Activated naive CD4-positive, alpha-beta T cell treated with anti-CD3 and anti-CD28 coated beads, Interleukin-2, amount 10 ng/mL, durations not matched to agents 7 days and 5 days (primary cell): ENCODE results near the gene TNS1.
"Not testable (repeated sequence)": the region's sequence is repeated elsewhere in the genome, so short reads cannot be mapped to it uniquely, and the experiment has no call there.

Source experiments
- CTCF ChIA-PET: fragments of 350-600 bp; sonication (Branson Sonifier 250); formaldehyde crosslinking; loops from one replicate; lab custom pipeline; 2021; ENCODE audit warnings: antibody characterized with exemption; lab: Charles Lee
- DNase-seq: peaks from one replicate; pipeline ENCODE4 v3.0.0-alpha.2; 2020
- H3K27ac Mint-ChIP-seq: one replicate; pipeline ENCODE4 v1.8.0; 2021; ENCODE audit warnings: mild to moderate bottlenecking, moderate library complexity, mixed read lengths
- H3K27me3 Mint-ChIP-seq: one replicate; pipeline ENCODE4 v1.8.0; 2021; ENCODE audit warnings: mild to moderate bottlenecking, mixed read lengths
- H3K36me3 Mint-ChIP-seq: one replicate; pipeline ENCODE4 v1.8.0; 2021; ENCODE audit warnings: mixed read lengths
- H3K4me1 Mint-ChIP-seq: one replicate; pipeline ENCODE4 v1.8.0; 2021; ENCODE audit warnings: mixed read lengths
- H3K4me3 Mint-ChIP-seq: one replicate; pipeline ENCODE4 v1.8.0; 2021; ENCODE audit warnings: mild to moderate bottlenecking, moderate library complexity, mixed read lengths
- H3K9me3 Mint-ChIP-seq: one replicate; pipeline ENCODE4 v1.8.0; 2021; ENCODE audit warnings: mixed read lengths

The TNS1 gene

DNA sequence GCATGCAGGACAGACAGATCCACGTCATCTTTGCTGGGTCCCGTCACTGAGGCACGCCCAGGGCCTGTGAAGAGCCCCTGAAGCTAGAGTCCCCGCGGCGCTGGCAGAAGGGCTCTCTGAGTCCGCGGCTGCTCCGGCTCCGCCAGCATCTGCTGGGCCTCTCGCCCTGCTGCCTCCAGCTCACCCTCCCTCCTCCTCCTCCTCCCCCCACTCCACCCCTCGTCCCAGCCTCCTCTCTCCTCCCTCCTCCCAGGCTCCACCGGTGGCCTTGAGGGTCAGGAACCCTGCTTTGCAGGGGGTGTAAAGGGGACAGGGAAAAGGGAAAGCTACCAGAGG lies at the start of gene TNS1:
Gene TNS1, minus strand, starts transcription at position 151 of the 336 bp plus-strand sequence. Its CDS starts 123 bp downstream, at position 28.
- H3K27me3 Mint-ChIP-seq = peaks cover 32% of the 10 kb centered on the region
- no peak within 1 kb of the TSS for H3K27ac Mint-ChIP-seq

DNA sequence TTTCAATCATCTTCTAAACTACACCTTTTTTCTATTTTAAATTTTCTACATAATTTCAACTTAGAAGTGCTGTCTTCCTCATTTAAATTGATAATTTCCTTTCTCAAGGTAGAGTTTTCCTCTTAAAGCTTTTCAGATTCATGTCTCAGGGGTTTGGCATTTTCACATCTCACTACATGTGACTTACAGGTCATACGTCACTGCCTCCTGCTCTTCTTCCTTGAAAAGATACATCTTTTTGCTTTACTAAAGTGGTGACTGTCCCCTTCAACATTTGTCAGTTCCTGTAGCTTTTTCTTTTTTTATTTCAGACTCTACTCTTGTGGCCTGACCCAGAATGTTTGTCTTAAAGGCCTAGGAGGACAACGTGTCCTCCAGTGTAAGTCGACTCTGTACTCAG lies 49.1 kb upstream of the TNS1 start:
- DNase-seq = no peak
- Mint-ChIP-seq H3K9me3 (peaks cover 2% of the 10 kb centered on the region), H3K36me3 (no peaks in the 10 kb centered on the region), H3K27me3 (peaks cover 21% of the 10 kb centered on the region), H3K4me3 (no peak overlapping the region), H3K27ac (no peak overlapping the region), H3K4me1 (no peaks in the 10 kb centered on the region)
- CTCF ChIA-PET = interaction anchor here (0.7 to 1.3 kb wide), 3 partner anchors 12 to 109 kb away, joined by 3 to 4 read pairs (median 3); partner anchors contain the start of gene RUFY4

More for the DNA sequence above, at the start of gene TNS1:
- H3K4me3 Mint-ChIP-seq = no peak within 1 kb of the TSS
- no peaks in the 10 kb centered on the region for H3K9me3 Mint-ChIP-seq
- no peaks in the 10 kb centered on the region for H3K36me3 Mint-ChIP-seq
- H3K4me1 Mint-ChIP-seq = no peaks in the 10 kb centered on the region
- CTCF ChIA-PET = interaction anchor here (1.2 to 1.9 kb wide), 3 partner anchors 9 to 13 kb away, joined by 3 to 4 read pairs (median 3); no protein-coding TSS in a partner anchor
- DNase-seq = no peak

DNA sequence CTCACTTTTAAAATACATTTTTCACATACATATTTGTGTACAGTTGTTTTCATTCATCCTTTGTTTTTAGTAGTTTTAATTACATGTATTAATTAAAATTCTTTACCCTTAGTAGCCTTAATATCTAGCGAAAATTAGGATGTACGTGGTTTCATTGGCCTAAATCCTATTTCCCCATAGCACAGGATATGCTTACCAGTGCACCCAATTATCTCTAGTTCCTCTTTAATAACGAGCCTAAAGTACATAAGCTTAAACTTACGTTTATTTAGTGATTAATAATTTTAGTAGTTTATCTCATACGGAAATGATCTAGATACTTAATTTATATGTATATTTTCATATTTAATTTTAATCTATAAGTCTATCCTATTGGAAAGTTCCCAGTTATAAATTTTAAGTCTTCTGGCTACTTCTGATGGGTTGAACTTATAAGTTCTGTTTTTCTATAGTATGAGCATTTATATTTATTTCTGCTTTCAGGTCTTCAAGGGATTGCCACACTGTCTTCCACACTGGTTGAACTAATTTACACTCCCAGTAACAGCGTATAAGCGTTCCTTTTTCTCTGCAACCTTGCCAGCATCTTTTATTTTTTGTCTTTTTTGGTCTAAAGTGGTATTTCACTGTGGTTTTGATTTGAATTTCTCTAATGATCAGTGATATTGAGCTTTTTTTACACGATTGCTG lies 44.9 kb upstream of the TNS1 start:
- H3K4me3 Mint-ChIP-seq = no peak overlapping the region
- peaks cover 5% of the 10 kb centered on the region for H3K36me3 Mint-ChIP-seq
- H3K27me3 Mint-ChIP-seq = peaks cover 28% of the 10 kb centered on the region
- no peaks in the 10 kb centered on the region for H3K4me1 Mint-ChIP-seq
- DNase-seq = no peak
- no peak overlapping the region for H3K27ac Mint-ChIP-seq
- CTCF ChIA-PET = no interaction called here
- peaks cover 10% of the 10 kb centered on the region for H3K9me3 Mint-ChIP-seq

DNA sequence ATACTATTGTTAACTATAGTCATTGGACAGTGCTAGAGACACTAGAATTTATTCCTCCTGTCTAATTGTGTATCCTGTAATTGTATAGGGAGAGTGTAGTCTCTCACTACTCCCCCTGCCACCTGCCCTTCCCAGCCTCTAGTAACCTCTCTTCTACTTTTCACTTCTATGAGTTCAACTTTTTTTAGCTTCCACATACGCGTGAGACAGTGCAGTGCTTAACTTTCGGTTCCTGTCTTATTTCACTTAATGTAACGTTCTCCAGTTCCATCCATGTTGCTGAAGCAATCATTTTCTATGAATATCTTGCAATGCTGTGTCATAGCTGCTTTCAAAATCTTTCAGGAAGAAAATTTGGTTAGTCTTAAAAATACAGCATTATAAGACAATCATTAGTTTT lies 43.4 kb upstream of the TNS1 start:
- Mint-ChIP-seq H3K27me3 (peaks cover 28% of the 10 kb centered on the region), H3K4me1 (peaks cover 8% of the 10 kb centered on the region), H3K36me3 (peaks cover 8% of the 10 kb centered on the region), H3K4me3 (no peak overlapping the region), H3K9me3 (peaks cover 13% of the 10 kb centered on the region), H3K27ac (no peak overlapping the region)
- CTCF ChIA-PET = interaction anchor here (1.1 to 1.2 kb wide), 2 partner anchors 23 to 46 kb away, joined by 3 to 6 read pairs; partner anchors contain the start of gene RUFY4
- no peak for DNase-seq

DNA sequence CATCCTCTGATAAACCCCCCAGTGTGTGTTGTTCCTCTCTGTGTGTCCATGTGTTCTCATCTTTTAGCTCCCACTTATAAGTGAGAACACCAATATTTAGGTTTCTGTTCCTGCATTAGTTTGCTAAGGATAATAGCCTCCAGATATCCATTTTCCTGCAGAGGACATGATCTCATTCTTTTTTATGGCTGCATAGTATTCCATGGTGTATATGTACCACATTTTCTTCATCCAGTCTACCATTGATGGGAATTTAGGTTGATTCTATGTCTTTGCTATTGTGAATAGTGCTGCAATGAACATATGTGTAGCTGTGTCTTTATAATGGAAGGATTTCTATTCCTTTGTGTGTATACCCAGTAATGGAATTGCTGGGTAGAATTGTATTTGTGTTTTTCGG lies 41.8 kb upstream of the TNS1 start:
- not testable (repeated sequence) for H3K36me3 Mint-ChIP-seq, H3K27ac Mint-ChIP-seq, DNase-seq, H3K4me3 Mint-ChIP-seq
- peaks cover 25% of the 10 kb centered on the region for H3K27me3 Mint-ChIP-seq
- H3K9me3 Mint-ChIP-seq = peaks cover 11% of the 10 kb centered on the region
- peaks cover 16% of the 10 kb centered on the region for H3K4me1 Mint-ChIP-seq
- CTCF ChIA-PET = interaction anchor here (0.7 kb wide), 1 partner anchor 49 kb away, joined by 3 read pairs; no protein-coding TSS in a partner anchor

DNA sequence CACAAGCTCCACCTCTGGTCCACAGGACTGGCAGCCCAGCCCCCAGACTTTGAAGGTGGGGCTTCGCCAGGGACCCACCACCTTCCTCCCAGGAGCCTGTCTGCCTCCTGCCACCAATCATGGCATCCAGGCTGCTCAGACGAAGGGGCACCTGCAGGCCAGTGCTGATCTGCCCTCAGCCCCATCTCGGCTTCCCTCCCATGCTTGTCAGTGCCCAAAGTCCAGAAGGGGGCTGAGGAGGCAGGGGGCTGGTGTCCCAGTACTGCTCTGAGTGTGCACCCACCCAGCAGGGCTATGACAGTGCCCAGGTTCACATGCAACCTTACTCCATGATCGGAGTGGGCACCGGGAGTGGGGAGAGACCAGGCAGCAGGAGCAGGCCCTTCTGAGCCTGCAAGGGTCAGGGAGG lies 40.9 kb upstream of the TNS1 start:
- Mint-ChIP-seq H3K27me3 (peaks cover 24% of the 10 kb centered on the region), H3K9me3 (peaks cover 11% of the 10 kb centered on the region), H3K36me3 (peaks cover 8% of the 10 kb centered on the region), H3K27ac (no peak overlapping the region), H3K4me1 (peaks cover 23% of the 10 kb centered on the region), H3K4me3 (no peak overlapping the region)
- CTCF ChIA-PET = interaction anchor here (0.6 kb wide), 1 partner anchor 631 kb away, joined by 3 read pairs; no protein-coding TSS in a partner anchor
- no peak for DNase-seq

DNA sequence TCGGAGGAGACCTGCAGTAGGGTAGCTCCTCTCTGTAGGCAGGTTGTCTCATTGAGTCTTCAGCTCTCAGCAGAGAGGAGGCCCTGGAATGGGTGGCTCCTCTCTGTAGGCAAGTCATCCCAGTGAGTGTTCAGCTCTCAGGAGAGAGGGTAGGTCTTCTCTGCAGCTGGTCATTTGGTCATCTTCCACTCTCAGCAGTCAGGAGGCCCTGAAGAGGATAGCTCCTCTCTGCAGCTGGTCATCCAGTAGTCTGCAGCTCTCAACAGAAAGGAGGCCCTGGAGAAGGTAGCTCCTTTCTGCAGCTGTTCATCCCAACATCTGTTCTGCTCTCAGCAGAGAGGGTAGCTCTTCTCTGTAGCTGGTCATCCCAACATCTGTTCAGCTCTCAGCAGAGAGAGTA lies 40.3 kb upstream of the TNS1 start:
- peaks cover 24% of the 10 kb centered on the region for H3K27me3 Mint-ChIP-seq
- DNase-seq = no peak
- H3K36me3 Mint-ChIP-seq = peaks cover 8% of the 10 kb centered on the region
- H3K4me3 Mint-ChIP-seq = no peak overlapping the region
- peaks cover 11% of the 10 kb centered on the region for H3K9me3 Mint-ChIP-seq
- H3K4me1 Mint-ChIP-seq = peaks cover 26% of the 10 kb centered on the region
- CTCF ChIA-PET = interaction anchor here (1.1 to 1.4 kb wide), 2 partner anchors 10 to 257 kb away, joined by 3 to 4 read pairs; no protein-coding TSS in a partner anchor
- no peak overlapping the region for H3K27ac Mint-ChIP-seq

DNA sequence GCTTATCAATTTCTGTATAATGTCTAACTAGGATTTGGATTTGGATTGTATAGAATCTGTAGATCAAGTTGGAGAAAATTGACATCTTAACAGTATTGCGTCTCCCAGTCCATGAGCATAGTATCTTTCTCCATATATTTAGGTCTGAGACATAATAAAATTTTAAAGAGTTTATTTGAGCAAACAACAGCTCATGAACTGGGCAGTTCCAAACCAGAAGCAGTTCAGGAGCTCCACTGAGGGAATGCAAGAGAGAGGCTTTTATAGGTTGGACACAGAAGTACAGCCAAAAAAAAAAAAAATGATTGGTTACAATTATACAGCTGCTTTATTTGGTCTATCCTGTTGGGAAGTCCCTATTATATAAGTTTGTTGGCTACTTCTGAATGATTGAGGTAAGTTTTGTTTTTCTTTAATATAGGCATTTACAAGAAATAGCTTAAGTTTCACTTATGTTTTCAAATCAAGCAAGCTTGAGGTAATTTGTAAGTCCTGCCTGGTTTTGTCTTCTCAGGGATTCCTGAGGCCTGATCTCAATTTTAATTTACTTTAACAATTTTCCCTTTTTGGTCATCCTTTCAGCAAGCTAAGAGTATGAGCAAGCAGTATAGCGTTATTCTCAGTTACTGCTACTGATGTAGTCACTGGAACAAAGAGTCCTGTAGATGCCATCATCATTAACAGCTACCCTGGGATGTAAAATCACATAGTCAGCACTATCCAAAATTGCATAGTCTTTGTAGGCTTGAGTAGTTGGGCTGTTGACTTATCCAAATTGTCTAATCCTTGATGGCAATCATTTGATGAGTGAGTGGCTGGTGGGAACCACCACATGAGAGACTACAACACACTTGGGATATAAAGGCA lies 38.7 kb upstream of the TNS1 start:
- peaks cover 8% of the 10 kb centered on the region for H3K36me3 Mint-ChIP-seq
- CTCF ChIA-PET = interaction anchor here (0.6 to 1.7 kb wide), 4 partner anchors 8 to 255 kb away, joined by 3 to 5 read pairs (median 4); partner anchors contain the start of gene RUFY4
- peak overlapping the region; percentile 43 for H3K27ac Mint-ChIP-seq

DNA sequence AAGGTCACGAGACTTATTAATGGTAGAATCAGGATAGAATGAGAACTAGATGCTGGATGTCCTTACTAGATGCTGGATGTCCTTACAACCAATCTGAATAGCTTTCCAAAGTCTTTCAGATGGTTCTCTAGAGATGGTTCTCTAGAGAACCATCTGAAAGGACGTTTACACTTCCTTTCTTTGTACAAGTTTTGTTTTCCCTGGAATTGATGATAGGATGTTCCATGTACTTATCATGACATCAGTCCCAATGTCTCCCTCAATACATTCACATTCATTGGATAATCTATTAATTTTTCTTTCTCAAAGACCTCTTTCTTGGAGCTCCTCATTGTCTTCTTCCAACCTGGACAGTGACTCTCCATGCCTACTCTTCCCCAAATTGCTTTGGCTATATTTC lies 38.1 kb upstream of the TNS1 start:
- no peak overlapping the region for H3K4me3 Mint-ChIP-seq
- peaks cover 22% of the 10 kb centered on the region for H3K27me3 Mint-ChIP-seq
- peaks cover 11% of the 10 kb centered on the region for H3K9me3 Mint-ChIP-seq
- H3K4me1 Mint-ChIP-seq = peaks cover 26% of the 10 kb centered on the region
- CTCF ChIA-PET = interaction anchor here (1.3 kb wide), 1 partner anchor 28 kb away, joined by 5 read pairs; the partner anchor contains the start of gene RUFY4
- no peak overlapping the region for H3K27ac Mint-ChIP-seq
- H3K36me3 Mint-ChIP-seq = peaks cover 8% of the 10 kb centered on the region
- no peak for DNase-seq

More for the DNA sequence above, 38.7 kb upstream of the TNS1 start:
- DNase-seq = no peak
- H3K27me3 Mint-ChIP-seq = peaks cover 22% of the 10 kb centered on the region
- H3K4me1 Mint-ChIP-seq = peaks cover 26% of the 10 kb centered on the region
- peaks cover 11% of the 10 kb centered on the region for H3K9me3 Mint-ChIP-seq
- H3K4me3 Mint-ChIP-seq = no peak overlapping the region

DNA sequence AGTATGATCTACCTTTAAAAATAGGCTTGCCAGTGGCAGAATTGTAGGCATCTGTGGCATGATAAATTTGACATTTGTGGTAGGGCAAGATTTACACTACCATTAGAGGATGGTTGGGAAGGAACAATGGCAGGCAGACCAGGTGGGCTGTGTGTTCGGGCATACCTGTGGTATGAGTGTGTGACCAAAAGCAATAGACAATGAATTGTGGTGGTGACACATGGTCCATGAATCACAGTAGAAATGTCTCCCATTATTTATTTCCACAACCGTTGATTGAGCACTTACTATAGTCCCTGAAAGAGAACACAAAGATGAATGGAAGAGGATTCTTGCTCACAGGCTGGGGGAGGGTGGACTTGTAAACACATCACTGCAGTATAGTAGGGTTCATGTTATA lies 36.4 kb upstream of the TNS1 start:
- Mint-ChIP-seq H3K36me3 (peaks cover 4% of the 10 kb centered on the region), H3K27me3 (peaks cover 27% of the 10 kb centered on the region), H3K4me3 (no peak overlapping the region), H3K9me3 (peaks cover 3% of the 10 kb centered on the region), H3K4me1 (peaks cover 33% of the 10 kb centered on the region), H3K27ac (no peak overlapping the region)
- no peak for DNase-seq
- CTCF ChIA-PET = interaction anchor here (1.0 to 4.6 kb wide), 3 partner anchors 29 to 248 kb away, joined by 3 to 25 read pairs (median 3); partner anchors contain the start of gene RUFY4

DNA sequence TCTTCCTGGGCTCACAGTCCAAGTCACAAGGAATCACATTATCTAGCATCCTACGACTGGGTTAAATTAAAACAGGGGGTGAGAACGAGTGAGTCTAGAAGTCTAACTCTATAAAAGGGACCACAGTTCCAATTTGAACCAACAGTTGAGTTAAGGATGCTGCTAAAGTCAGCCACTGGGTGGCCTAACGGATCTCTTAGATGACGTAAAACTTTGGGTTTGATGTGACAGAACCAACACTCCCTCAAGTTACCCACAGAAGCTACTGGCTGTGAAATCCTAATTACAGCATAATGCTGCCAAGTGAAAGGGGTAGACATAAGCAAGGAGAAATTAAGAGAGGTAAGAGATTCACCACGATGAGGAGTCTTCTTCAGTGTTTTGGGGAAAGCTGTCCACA lies 33.6 kb upstream of the TNS1 start:
- H3K27me3 Mint-ChIP-seq = peaks cover 37% of the 10 kb centered on the region
- no peak for DNase-seq
- H3K4me1 Mint-ChIP-seq = peaks cover 29% of the 10 kb centered on the region
- no peaks in the 10 kb centered on the region for H3K9me3 Mint-ChIP-seq
- H3K27ac Mint-ChIP-seq = no peak overlapping the region
- H3K36me3 Mint-ChIP-seq = no peaks in the 10 kb centered on the region
- CTCF ChIA-PET = interaction anchor here (1.0 to 4.6 kb wide), 3 partner anchors 32 to 251 kb away, joined by 3 to 25 read pairs (median 10); partner anchors contain the start of gene RUFY4
- no peak overlapping the region for H3K4me3 Mint-ChIP-seq

DNA sequence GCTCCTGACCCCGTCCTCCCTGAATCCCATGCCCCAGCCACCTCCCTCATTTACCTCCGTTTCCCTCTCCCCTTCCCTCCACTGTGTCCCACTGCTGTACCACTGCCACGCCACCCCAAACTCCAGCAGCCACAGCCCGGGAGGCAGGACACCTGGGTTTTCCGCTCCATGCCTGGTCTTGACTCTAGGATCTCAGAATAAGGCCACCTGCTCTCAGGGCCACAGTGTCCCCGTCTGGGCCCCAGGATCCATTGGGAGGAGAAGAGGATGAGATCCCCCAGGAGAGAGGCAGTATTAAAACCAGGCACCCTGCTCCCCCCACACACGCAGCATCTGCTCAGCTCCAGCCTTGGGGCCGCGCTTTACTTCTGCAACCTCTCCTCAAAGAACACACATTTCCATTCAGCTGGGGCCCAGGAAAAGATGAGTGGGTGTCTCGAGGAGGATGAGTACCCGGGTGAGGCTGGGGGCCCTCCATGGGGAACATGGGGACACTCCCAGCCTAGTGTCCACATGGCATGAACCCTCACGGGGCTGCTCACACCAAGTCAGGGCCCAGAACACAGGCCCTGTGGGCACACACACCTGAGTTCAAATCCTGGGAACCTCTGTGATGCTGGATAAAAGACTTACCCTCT lies 32.8 kb upstream of the TNS1 start:
- Mint-ChIP-seq H3K27me3 (peaks cover 37% of the 10 kb centered on the region), H3K9me3 (no peaks in the 10 kb centered on the region), H3K27ac (no peak overlapping the region), H3K4me1 (peaks cover 22% of the 10 kb centered on the region), H3K36me3 (no peaks in the 10 kb centered on the region), H3K4me3 (peak overlapping the region; percentile 17)
- CTCF ChIA-PET = interaction anchor here (0.5 to 4.6 kb wide), 10 partner anchors 15 to 279 kb away, joined by 3 to 25 read pairs (median 6); partner anchors contain the start of gene RUFY4
- peak; percentile 18 for DNase-seq

DNA sequence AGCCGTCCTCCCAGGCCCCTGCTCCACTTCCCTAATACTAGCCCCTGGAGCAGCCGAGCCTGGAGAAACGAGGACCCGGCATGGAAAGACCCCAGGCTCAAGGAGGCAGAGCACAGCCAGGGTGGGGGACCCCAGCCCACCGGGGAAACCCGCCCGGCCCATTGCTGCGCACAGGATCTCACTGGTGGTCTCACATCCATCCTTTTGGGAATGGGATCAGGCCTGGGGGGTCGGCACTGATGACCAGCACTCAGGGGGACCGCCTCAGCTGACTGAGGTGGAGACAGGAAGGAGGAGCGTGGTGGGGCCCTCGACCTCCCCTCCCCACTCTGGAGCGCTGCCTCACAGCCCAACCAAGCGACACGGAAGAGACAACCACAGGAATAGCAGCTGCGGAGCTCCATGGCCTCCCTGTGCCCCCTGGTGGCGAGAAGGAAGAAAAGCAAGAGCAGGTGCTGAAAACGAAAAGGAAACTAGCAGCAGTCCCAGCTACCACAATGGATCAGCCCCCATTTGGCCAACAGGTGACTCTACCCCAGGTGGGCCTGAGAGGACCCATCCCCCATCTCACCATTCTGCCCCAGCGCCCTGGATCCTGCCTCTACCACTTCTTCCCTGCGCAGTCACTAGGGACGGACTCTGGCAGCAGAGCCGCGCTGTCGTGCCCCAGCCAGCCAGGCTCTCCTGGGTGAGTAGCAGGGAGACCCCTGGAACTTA lies 31.9 kb upstream of the TNS1 start:
- H3K27ac Mint-ChIP-seq = peak overlapping the region; percentile 21
- DNase-seq = peak; percentile 78

More for the DNA sequence above, 31.9 kb upstream of the TNS1 start:
- Mint-ChIP-seq H3K4me3 (peak overlapping the region; percentile 56), H3K27me3 (peaks cover 31% of the 10 kb centered on the region), H3K4me1 (peaks cover 19% of the 10 kb centered on the region)
- H3K36me3 Mint-ChIP-seq, H3K9me3 Mint-ChIP-seq: not testable (repeated sequence)
- CTCF ChIA-PET = interaction anchor here (0.9 to 4.6 kb wide), 7 partner anchors 33 to 248 kb away, joined by 3 to 25 read pairs (median 7); partner anchors contain the start of gene RUFY4
